ENCODE results near the gene GAS7.
"Not testable (repeated sequence)": the region's sequence is repeated elsewhere in the genome, so short reads cannot be mapped to it uniquely, and the experiment has no call there.

- TF ChIP-seq POLR2A, CTCF, EP300 (IDR thresholded peaks at IDR 0.05): not testable (repeated sequence)
These were observed 277.2 kb downstream of the GAS7 start for GRCh38 chr17:9921216-9921615.
